Measurements from ENCODE around the gene DOK3. TPM values are rescaled to one million over a fixed set of nuclear protein-coding genes. Genes with fewer than 3 reads are reported as not detected.

DOK3 gene
- polyA plus RNA-seq, 1 donor from 2014 or later, result 5.5 TPM

DNA sequence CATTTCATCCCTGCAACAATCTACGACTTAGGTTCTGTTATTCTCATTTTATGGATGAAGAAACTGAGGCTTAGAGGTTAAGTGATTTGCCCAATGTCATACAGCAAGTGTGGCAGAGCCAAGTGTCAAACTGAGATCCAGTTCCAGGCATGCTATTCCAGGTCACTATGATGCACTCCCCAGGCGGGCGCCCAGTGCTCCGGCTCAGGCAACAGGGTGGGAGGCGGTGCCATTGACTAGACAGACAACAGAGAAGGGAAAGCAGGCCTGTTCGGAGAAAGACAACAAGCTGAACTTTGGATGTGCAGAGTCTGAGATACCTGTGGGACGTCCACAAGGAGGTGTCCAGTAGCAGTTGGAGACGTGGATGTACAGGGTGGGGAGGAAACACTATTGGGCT, 18.0 kb upstream of the DOK3 start:
- Histone ChIP-seq H3K27ac (ENCODE audit: low read length) (no peak overlapping the region), H3K4me3 (ENCODE audit: low read length) (no peak overlapping the region), H3K9me2 (ENCODE audit: insufficient read depth, low read length) (no peaks in the 10 kb centered on the region), H3K36me3 (ENCODE audit: insufficient read depth, low read length) (no peaks in the 10 kb centered on the region), H3K27me3 (ENCODE audit: insufficient read depth, low read depth, low read length) (no peaks in the 10 kb centered on the region), H3K4me2 (ENCODE audit: low read length) (no peak overlapping the region), H4K20me1 (ENCODE audit: insufficient read depth) (no peaks in the 10 kb centered on the region), H3K9me3 (ENCODE audit: low read length) (no peaks in the 10 kb centered on the region), H2AFZ (ENCODE audit: low read depth, low read length) (no peak overlapping the region), H3K9ac (ENCODE audit: low read length) (no peak overlapping the region), H3K79me2 (replicated peaks; ENCODE audit: insufficient read depth, low read length) (no peaks in the 10 kb centered on the region), H3F3A (ENCODE audit: insufficient read depth, low read length, poor library complexity, severe bottlenecking) (no peaks in the 10 kb centered on the region)
- no peak for TF ChIP-seq TAF1 (IDR thresholded peaks at IDR 0.05; ENCODE audit: low read depth)
- no peak for TF ChIP-seq POLR2AphosphoS5 (IDR thresholded peaks at IDR 0.05)
- TF ChIP-seq EZH2 (IDR thresholded peaks at IDR 0.05; ENCODE audit: borderline replicate concordance, insufficient read depth, low read length, poor library complexity, severe bottlenecking), result no peak
- no peak for TF ChIP-seq RAD21 (conservative IDR thresholded peaks at IDR 0.05)
- TF ChIP-seq EP300 (conservative IDR thresholded peaks at IDR 0.05; ENCODE audit: poor library complexity, severe bottlenecking), result no peak
- TF ChIP-seq, protein P1, sequence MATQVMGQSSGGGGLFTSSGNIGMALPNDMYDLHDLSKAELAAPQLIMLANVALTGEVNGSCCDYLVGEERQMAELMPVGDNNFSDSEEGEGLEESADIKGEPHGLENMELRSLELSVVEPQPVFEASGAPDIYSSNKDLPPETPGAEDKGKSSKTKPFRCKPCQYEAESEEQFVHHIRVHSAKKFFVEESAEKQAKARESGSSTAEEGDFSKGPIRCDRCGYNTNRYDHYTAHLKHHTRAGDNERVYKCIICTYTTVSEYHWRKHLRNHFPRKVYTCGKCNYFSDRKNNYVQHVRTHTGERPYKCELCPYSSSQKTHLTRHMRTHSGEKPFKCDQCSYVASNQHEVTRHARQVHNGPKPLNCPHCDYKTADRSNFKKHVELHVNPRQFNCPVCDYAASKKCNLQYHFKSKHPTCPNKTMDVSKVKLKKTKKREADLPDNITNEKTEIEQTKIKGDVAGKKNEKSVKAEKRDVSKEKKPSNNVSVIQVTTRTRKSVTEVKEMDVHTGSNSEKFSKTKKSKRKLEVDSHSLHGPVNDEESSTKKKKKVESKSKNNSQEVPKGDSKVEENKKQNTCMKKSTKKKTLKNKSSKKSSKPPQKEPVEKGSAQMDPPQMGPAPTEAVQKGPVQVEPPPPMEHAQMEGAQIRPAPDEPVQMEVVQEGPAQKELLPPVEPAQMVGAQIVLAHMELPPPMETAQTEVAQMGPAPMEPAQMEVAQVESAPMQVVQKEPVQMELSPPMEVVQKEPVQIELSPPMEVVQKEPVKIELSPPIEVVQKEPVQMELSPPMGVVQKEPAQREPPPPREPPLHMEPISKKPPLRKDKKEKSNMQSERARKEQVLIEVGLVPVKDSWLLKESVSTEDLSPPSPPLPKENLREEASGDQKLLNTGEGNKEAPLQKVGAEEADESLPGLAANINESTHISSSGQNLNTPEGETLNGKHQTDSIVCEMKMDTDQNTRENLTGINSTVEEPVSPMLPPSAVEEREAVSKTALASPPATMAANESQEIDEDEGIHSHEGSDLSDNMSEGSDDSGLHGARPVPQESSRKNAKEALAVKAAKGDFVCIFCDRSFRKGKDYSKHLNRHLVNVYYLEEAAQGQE (IDR thresholded peaks at IDR 0.05; ENCODE audit: borderline replicate concordance), result no peak
- TF ChIP-seq, protein P2, sequence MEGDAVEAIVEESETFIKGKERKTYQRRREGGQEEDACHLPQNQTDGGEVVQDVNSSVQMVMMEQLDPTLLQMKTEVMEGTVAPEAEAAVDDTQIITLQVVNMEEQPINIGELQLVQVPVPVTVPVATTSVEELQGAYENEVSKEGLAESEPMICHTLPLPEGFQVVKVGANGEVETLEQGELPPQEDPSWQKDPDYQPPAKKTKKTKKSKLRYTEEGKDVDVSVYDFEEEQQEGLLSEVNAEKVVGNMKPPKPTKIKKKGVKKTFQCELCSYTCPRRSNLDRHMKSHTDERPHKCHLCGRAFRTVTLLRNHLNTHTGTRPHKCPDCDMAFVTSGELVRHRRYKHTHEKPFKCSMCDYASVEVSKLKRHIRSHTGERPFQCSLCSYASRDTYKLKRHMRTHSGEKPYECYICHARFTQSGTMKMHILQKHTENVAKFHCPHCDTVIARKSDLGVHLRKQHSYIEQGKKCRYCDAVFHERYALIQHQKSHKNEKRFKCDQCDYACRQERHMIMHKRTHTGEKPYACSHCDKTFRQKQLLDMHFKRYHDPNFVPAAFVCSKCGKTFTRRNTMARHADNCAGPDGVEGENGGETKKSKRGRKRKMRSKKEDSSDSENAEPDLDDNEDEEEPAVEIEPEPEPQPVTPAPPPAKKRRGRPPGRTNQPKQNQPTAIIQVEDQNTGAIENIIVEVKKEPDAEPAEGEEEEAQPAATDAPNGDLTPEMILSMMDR (IDR thresholded peaks at IDR 0.05; ENCODE audit: poor library complexity, severe bottlenecking), result no peak
- no peak for TF ChIP-seq MXI1 (conservative IDR thresholded peaks at IDR 0.05; ENCODE audit: poor library complexity, severe bottlenecking)

DNA sequence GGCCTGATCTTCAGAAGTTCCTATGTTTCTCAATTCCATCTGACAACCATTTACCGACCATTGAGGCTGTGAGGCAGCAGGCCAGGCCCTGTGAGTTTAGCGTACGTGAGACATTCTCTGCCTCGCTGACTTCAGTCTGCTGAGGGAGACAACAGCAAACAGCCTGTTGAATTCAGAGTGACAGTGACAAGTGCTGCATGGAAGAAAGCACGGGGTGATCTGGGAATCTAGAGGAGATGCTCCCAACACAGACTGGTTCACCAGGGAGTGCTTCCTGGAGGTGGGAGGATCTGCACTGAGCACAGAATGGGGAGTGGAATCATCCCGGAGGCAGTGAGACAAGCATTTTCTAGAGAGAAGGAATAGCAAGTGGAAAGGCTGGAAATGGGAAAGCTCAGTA, 17.2 kb upstream of the DOK3 start:
- Histone ChIP-seq H3K9me3 (ENCODE audit: low read length) (no peaks in the 10 kb centered on the region), H3K36me3 (ENCODE audit: insufficient read depth, low read length) (no peaks in the 10 kb centered on the region), H3K4me2 (ENCODE audit: low read length) (no peak overlapping the region), H3K79me2 (replicated peaks; ENCODE audit: insufficient read depth, low read length) (no peaks in the 10 kb centered on the region), H3K27me3 (ENCODE audit: insufficient read depth, low read depth, low read length) (no peaks in the 10 kb centered on the region), H4K20me1 (ENCODE audit: insufficient read depth) (no peaks in the 10 kb centered on the region), H3K9ac (ENCODE audit: low read length) (no peak overlapping the region), H3K4me3 (ENCODE audit: low read length) (no peak overlapping the region), H3F3A (ENCODE audit: insufficient read depth, low read length, poor library complexity, severe bottlenecking) (no peaks in the 10 kb centered on the region), H3K9me2 (ENCODE audit: insufficient read depth, low read length) (no peaks in the 10 kb centered on the region), H2AFZ (ENCODE audit: low read depth, low read length) (no peak overlapping the region), H3K27ac (ENCODE audit: low read length) (no peak overlapping the region)
- TF ChIP-seq EP300 (conservative IDR thresholded peaks at IDR 0.05; ENCODE audit: poor library complexity, severe bottlenecking) (no peak), RAD21 (conservative IDR thresholded peaks at IDR 0.05) (no peak), EZH2 (IDR thresholded peaks at IDR 0.05; ENCODE audit: borderline replicate concordance, insufficient read depth, low read length, poor library complexity, severe bottlenecking) (no peak), MXI1 (conservative IDR thresholded peaks at IDR 0.05; ENCODE audit: poor library complexity, severe bottlenecking) (no peak), TAF1 (IDR thresholded peaks at IDR 0.05; ENCODE audit: low read depth) (no peak), SMC3 (conservative IDR thresholded peaks at IDR 0.05; ENCODE audit: poor library complexity) (no peak), POLR2AphosphoS5 (IDR thresholded peaks at IDR 0.05) (no peak)
- TF ChIP-seq, protein P1 (IDR thresholded peaks at IDR 0.05; ENCODE audit: borderline replicate concordance), result no peak
- TF ChIP-seq, protein P2 (IDR thresholded peaks at IDR 0.05; ENCODE audit: poor library complexity, severe bottlenecking), result no peak

Data from neural cell (in vitro differentiated cells).